ENCODE data around the gene ELOVL7.

ELOVL7 gene

GRCh38 chr5:60792438-60792837 lies 51.6 kb downstream of the ELOVL7 start:
- DNase-seq (ENCODE audit: low read depth in 1 of 2, low spot score in 1 of 2): no peak
- Histone ChIP-seq H3K4me3 (replicated peaks; ENCODE audit: insufficient read depth, low read length) (no peak overlapping the region), H3K27ac (replicated peaks) (no peak overlapping the region), H3K27me3 (ENCODE audit: insufficient read depth, poor library complexity, severe bottlenecking) (no peaks in the 10 kb centered on the region)
- TF ChIP-seq SPI1 (IDR thresholded peaks at IDR 0.05; ENCODE audit: borderline replicate concordance, low read depth) (no peak), CTCF (IDR thresholded peaks at IDR 0.05; ENCODE audit: insufficient read depth, low read length) (no peak), GABPA (IDR thresholded peaks at IDR 0.05; ENCODE audit: low read depth) (no peak), POLR2AphosphoS5 (IDR thresholded peaks at IDR 0.05; ENCODE audit: low read depth) (no peak), REST (IDR thresholded peaks at IDR 0.05; ENCODE audit: insufficient replicate concordance, low read depth) (no peak)

- Histone ChIP-seq H3K27ac (replicated peaks) (no peak overlapping the region), H3K27me3 (ENCODE audit: insufficient read depth, poor library complexity, severe bottlenecking) (no peaks in the 10 kb centered on the region), H3K4me3 (replicated peaks; ENCODE audit: insufficient read depth, low read length) (no peak overlapping the region)
- DNase-seq (ENCODE audit: low read depth in 1 of 2, low spot score in 1 of 2): no peak
- TF ChIP-seq SPI1 (IDR thresholded peaks at IDR 0.05; ENCODE audit: borderline replicate concordance, low read depth) (no peak), POLR2AphosphoS5 (IDR thresholded peaks at IDR 0.05; ENCODE audit: low read depth) (no peak), CTCF (IDR thresholded peaks at IDR 0.05; ENCODE audit: insufficient read depth, low read length) (no peak), GABPA (IDR thresholded peaks at IDR 0.05; ENCODE audit: low read depth) (no peak), REST (IDR thresholded peaks at IDR 0.05; ENCODE audit: insufficient replicate concordance, low read depth) (no peak)
Observed at GRCh38 chr5:60789551-60789950, 54.5 kb downstream of the ELOVL7 start.

- no peak overlapping the region for H3K27ac ChIP-seq (replicated peaks)
- no peak for DNase-seq (ENCODE audit: low read depth in 1 of 2, low spot score in 1 of 2)
- H3K4me3 ChIP-seq (replicated peaks; ENCODE audit: insufficient read depth, low read length): no peak overlapping the region
- TF ChIP-seq SPI1 (IDR thresholded peaks at IDR 0.05; ENCODE audit: borderline replicate concordance, low read depth): no peak
- TF ChIP-seq GABPA (IDR thresholded peaks at IDR 0.05; ENCODE audit: low read depth): no peak
- no peak for TF ChIP-seq POLR2AphosphoS5 (IDR thresholded peaks at IDR 0.05; ENCODE audit: low read depth)
- TF ChIP-seq CTCF (IDR thresholded peaks at IDR 0.05; ENCODE audit: insufficient read depth, low read length): no peak
- TF ChIP-seq REST (IDR thresholded peaks at IDR 0.05; ENCODE audit: insufficient replicate concordance, low read depth): no peak
- H3K27me3 ChIP-seq (ENCODE audit: insufficient read depth, poor library complexity, severe bottlenecking): no peaks in the 10 kb centered on the region
Observed at GRCh38 chr5:60788863-60789513, 55.1 kb downstream of the ELOVL7 start.
